ENCODE results near the gene AKAP13. TPM values are rescaled to one million over a fixed set of nuclear protein-coding genes. Genes with fewer than 3 reads are reported as not detected.

The AKAP13 gene
- total RNA-seq, 1 donor from 2014 or later = 145 TPM

DNA sequence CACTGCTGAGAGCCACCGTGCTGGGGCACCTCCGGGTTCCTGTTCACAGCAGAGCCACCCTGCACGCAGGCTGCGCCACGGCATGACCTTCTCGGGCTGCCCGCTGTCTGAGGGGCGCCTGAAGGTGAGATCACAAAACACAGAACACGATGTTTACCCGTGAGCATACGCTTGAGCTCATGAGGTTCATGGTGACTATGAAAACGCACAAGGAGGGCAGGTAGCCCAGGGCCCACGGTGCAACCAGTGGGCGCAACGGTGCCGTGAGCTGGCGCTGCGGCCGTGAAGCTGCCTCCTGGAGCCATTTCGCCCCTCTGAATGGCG is 378.2 kb downstream of the AKAP13 start:
- peaks cover 14% of the 10 kb centered on the region for H3K9me3 Mint-ChIP-seq (ENCODE audit: unreplicated experiment)
- TF ChIP-seq, protein P1, sequence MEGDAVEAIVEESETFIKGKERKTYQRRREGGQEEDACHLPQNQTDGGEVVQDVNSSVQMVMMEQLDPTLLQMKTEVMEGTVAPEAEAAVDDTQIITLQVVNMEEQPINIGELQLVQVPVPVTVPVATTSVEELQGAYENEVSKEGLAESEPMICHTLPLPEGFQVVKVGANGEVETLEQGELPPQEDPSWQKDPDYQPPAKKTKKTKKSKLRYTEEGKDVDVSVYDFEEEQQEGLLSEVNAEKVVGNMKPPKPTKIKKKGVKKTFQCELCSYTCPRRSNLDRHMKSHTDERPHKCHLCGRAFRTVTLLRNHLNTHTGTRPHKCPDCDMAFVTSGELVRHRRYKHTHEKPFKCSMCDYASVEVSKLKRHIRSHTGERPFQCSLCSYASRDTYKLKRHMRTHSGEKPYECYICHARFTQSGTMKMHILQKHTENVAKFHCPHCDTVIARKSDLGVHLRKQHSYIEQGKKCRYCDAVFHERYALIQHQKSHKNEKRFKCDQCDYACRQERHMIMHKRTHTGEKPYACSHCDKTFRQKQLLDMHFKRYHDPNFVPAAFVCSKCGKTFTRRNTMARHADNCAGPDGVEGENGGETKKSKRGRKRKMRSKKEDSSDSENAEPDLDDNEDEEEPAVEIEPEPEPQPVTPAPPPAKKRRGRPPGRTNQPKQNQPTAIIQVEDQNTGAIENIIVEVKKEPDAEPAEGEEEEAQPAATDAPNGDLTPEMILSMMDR (IDR thresholded peaks at IDR 0.05; ENCODE audit: partially characterized antibody, unreplicated experiment) = no peak
- H3K4me1 Mint-ChIP-seq (ENCODE audit: low read depth, unreplicated experiment) = peaks cover 17% of the 10 kb centered on the region
- H3K27ac Mint-ChIP-seq (ENCODE audit: unreplicated experiment) = no peak overlapping the region
- no peak overlapping the region for H3K4me3 Mint-ChIP-seq (ENCODE audit: unreplicated experiment)
- DNase-seq = no peak
- H3K36me3 Mint-ChIP-seq (ENCODE audit: unreplicated experiment) = no peaks in the 10 kb centered on the region
- peaks cover 13% of the 10 kb centered on the region for H3K27me3 Mint-ChIP-seq (ENCODE audit: unreplicated experiment)

DNA sequence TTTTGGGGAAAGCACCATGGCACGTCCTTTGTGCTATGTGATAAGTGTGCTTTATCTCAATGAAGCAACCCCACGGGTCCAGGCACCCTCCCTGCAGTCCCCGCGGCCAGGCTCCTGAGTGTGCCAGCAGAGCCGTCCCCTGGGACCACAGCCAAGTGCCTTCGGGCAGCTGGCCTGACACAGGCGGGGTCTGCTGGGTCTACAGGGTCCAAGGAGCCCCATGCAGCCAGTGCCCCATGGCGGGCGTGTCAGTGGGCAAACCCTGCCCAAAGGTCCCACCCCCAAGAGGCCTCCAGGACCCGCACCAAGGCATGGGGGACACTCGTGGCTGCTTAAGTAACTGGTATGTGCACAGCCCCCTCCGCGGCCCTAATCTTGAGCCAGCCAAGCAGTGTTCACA is 379.0 kb downstream of the AKAP13 start:
- Mint-ChIP-seq H3K27me3 (ENCODE audit: unreplicated experiment) (peaks cover 16% of the 10 kb centered on the region), H3K27ac (ENCODE audit: unreplicated experiment) (no peak overlapping the region), H3K9me3 (ENCODE audit: unreplicated experiment) (peaks cover 12% of the 10 kb centered on the region), H3K4me1 (ENCODE audit: low read depth, unreplicated experiment) (peaks cover 19% of the 10 kb centered on the region), H3K36me3 (ENCODE audit: unreplicated experiment) (no peaks in the 10 kb centered on the region), H3K4me3 (ENCODE audit: unreplicated experiment) (no peak overlapping the region)
- DNase-seq = no peak
- TF ChIP-seq, protein P1 (IDR thresholded peaks at IDR 0.05; ENCODE audit: partially characterized antibody, unreplicated experiment) = no peak

DNA sequence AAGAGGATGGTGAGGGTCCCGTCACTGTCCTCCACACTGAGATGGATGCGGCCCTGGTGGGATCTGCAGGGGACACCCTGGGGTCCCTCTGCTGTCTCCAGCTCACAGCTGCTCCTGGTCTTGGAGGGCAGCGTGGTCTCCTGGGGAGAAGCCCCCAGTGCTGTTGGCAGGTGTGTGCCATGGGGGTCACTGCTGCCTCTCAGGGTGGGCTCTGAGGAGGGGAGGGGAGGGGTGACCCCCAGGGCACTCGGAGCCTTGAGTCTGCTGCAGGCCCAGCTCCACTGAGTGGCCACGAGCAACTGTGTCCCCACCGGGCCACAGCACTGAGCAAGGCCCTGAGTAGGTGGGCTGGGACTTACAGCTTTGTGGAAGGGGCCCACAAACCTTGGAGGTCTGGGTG is 379.6 kb downstream of the AKAP13 start:
- no peaks in the 10 kb centered on the region for H3K36me3 Mint-ChIP-seq (ENCODE audit: unreplicated experiment)
- DNase-seq = peak; percentile 7
- no peak overlapping the region for H3K4me3 Mint-ChIP-seq (ENCODE audit: unreplicated experiment)
- peaks cover 13% of the 10 kb centered on the region for H3K9me3 Mint-ChIP-seq (ENCODE audit: unreplicated experiment)
- H3K27ac Mint-ChIP-seq (ENCODE audit: unreplicated experiment) = no peak overlapping the region
- peaks cover 16% of the 10 kb centered on the region for H3K27me3 Mint-ChIP-seq (ENCODE audit: unreplicated experiment)
- peaks cover 24% of the 10 kb centered on the region for H3K4me1 Mint-ChIP-seq (ENCODE audit: low read depth, unreplicated experiment)
- TF ChIP-seq, protein P1 (IDR thresholded peaks at IDR 0.05; ENCODE audit: partially characterized antibody, unreplicated experiment) = no peak

DNA sequence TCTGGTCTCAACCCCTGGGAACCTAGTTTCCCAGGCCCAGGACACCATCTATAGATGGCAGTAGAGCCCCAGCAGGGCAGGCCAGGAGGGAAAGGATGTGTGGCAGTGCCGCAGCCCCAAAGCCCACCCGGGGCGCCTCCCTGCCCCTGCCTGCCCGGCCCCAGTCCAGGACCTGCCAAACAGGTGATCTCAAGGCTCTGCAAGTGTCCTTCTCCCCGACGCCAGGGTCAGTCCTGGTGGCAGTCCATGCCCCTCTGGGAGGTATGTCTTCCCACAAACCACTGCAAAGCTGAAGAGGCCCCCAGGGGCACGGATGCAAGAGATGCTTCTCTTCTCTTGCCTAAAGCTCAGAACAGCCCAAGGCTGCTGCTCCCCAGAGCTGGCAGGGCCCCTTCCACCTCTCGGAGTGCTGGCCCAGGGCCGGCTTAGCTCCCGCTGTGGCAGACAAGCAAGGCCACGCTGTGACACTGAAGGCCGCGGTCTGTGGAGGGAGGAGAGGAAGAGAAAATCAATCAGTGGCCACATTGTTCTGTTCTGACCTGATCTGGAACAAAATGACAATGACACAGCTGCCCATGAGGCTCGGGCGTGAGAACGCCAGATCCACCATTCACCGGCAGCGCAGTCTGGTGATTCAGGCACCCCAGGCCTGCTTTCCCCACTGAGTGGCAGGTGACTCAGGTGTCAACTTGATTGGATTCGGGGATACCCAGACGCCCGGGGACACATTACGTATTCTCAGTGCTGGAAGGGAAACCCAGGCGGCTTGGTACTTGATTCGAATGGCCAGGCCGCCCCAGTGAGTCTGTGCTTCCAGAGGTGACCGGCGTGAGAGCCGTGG is 380.3 kb downstream of the AKAP13 start:
- peaks cover 12% of the 10 kb centered on the region for H3K9me3 Mint-ChIP-seq (ENCODE audit: unreplicated experiment)
- peak; percentile 21 for DNase-seq
- H3K27me3 Mint-ChIP-seq (ENCODE audit: unreplicated experiment) = peaks cover 12% of the 10 kb centered on the region
- no peak overlapping the region for H3K4me3 Mint-ChIP-seq (ENCODE audit: unreplicated experiment)
- H3K4me1 Mint-ChIP-seq (ENCODE audit: low read depth, unreplicated experiment) = peaks cover 29% of the 10 kb centered on the region
- H3K27ac Mint-ChIP-seq (ENCODE audit: unreplicated experiment) = peak overlapping the region; percentile 43
- TF ChIP-seq, protein P1 (IDR thresholded peaks at IDR 0.05; ENCODE audit: partially characterized antibody, unreplicated experiment) = no peak
- no peaks in the 10 kb centered on the region for H3K36me3 Mint-ChIP-seq (ENCODE audit: unreplicated experiment)

DNA sequence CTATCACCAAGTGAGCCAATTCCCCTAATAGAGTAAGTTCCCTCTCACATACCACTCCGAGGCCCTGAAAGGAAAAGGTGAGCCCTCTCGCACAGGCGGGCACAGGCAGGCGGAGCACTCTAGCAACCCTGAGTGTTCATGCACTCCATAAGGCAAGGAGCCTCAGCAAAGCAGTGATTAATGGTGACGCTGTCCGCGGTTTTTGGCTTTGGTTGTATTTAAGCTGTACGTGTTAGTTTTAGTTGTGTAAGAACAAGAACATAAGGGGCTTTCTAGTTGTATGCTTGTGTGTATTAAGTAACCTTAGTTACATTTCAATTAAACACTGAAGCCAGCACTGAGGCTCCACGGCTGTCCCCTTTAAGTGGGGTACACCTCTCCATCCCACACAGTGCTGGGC is 381.2 kb downstream of the AKAP13 start:
- peaks cover 12% of the 10 kb centered on the region for H3K27me3 Mint-ChIP-seq (ENCODE audit: unreplicated experiment)
- DNase-seq = no peak
- no peaks in the 10 kb centered on the region for H3K36me3 Mint-ChIP-seq (ENCODE audit: unreplicated experiment)
- peak overlapping the region; percentile 62 for H3K27ac Mint-ChIP-seq (ENCODE audit: unreplicated experiment)
- TF ChIP-seq, protein P1 (IDR thresholded peaks at IDR 0.05; ENCODE audit: partially characterized antibody, unreplicated experiment) = no peak
- peak overlapping the region; percentile 34 for H3K4me3 Mint-ChIP-seq (ENCODE audit: unreplicated experiment)
- H3K4me1 Mint-ChIP-seq (ENCODE audit: low read depth, unreplicated experiment) = peaks cover 37% of the 10 kb centered on the region
- peaks cover 14% of the 10 kb centered on the region for H3K9me3 Mint-ChIP-seq (ENCODE audit: unreplicated experiment)
